IPS DF 6.9 (cell line): ENCODE results near the gene STOX1.
A peak's percentile ranks its signal among the peaks of the same experiment; 100 is the strongest.

Experiments used
- DNase-seq: peaks from one replicate; pipeline ENCODE4 v3.0.0-alpha.2; 2013; ENCODE audit warnings: low read depth, low spot score
- H3K27ac ChIP-seq: one replicate; pipeline ENCODE4 v1.5.1; 2013; ENCODE audit warnings: low read length, control low read depth
- H3K27me3 ChIP-seq: 2 replicates; pipeline ENCODE4 v1.6.1; 2013; ENCODE audit warnings: mild to moderate bottlenecking, low read length; ENCODE audit not compliant: control insufficient read depth, insufficient read depth
- H3K36me3 ChIP-seq: 2 replicates; pipeline ENCODE4 v1.6.1; 2013; ENCODE audit warnings: low read length; ENCODE audit not compliant: control insufficient read depth, insufficient read depth
- H3K4me1 ChIP-seq: 2 replicates; pipeline ENCODE4 v1.6.1; 2013; ENCODE audit warnings: low read length; ENCODE audit not compliant: control insufficient read depth, insufficient read depth
- H3K4me3 ChIP-seq: 2 replicates; pipeline ENCODE4 v1.5.1; 2013; ENCODE audit warnings: mild to moderate bottlenecking, low read length
- H3K9me3 ChIP-seq: 2 replicates; pipeline ENCODE4 v1.6.1; 2013; ENCODE audit warnings: low read length, inconsistent platforms; ENCODE audit not compliant: control insufficient read depth, insufficient read depth
- WGBS: extraction: QIAGEN DNeasy Blood & Tissue Kit; methylation state at CpG from one replicate; pipeline ENCODE4 v1.1.7; 2013; ENCODE audit warnings: mixed read lengths, missing lambda C conversion rate; ENCODE audit not compliant: insufficient read length, insufficient coverage; 5-methylcytosine and 5-hydroxymethylcytosine counted together

The STOX1 gene, protein sequence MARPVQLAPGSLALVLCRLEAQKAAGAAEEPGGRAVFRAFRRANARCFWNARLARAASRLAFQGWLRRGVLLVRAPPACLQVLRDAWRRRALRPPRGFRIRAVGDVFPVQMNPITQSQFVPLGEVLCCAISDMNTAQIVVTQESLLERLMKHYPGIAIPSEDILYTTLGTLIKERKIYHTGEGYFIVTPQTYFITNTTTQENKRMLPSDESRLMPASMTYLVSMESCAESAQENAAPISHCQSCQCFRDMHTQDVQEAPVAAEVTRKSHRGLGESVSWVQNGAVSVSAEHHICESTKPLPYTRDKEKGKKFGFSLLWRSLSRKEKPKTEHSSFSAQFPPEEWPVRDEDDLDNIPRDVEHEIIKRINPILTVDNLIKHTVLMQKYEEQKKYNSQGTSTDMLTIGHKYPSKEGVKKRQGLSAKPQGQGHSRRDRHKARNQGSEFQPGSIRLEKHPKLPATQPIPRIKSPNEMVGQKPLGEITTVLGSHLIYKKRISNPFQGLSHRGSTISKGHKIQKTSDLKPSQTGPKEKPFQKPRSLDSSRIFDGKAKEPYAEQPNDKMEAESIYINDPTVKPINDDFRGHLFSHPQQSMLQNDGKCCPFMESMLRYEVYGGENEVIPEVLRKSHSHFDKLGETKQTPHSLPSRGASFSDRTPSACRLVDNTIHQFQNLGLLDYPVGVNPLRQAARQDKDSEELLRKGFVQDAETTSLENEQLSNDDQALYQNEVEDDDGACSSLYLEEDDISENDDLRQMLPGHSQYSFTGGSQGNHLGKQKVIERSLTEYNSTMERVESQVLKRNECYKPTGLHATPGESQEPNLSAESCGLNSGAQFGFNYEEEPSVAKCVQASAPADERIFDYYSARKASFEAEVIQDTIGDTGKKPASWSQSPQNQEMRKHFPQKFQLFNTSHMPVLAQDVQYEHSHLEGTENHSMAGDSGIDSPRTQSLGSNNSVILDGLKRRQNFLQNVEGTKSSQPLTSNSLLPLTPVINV

DNA sequence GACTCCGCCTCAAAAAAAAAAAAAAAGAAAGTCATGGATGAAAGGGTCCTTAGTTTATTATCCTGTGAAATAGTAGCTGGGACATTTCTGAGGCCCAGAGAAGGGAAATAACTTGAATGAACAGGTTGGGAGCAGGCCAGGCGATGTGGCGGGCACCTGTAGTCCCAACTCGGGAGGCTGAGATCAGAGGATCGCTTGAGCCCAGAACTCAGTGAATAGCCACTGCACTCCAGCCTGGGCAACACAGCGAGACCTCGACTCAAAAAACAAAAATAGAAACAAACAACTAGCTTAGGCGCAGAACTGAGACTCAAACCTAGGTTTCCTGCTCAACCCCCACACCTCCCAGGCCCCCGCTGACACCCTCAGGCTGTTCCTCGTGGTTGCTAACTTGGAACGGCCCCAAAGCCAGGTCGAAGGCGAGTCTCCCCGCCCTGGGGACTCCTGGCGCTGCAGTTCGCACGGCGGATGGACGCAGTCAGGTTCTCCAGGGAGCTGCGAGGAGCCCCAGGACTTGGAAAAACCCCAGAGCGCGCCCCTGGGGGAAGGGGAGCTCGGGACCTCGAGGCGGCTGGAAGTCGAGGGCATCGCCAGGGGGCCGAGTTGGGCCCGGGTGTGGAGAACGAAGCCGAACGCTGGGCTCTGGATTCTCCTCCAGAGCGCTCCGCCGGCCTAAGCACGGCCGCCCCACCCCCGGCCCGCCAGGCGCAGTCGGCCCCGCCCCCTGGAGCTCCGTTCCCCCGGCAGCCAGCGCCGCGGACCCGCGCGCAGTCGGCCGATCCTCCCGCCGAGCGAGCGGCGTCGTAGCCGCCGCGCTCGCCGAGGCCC, at the start of gene STOX1:
TSS of gene STOX1 (plus strand) at position 768 of the 828 bp plus-strand sequence. CDS start 93 bp downstream, outside the sequence.
- Histone ChIP-seq H3K27me3 (0 out of 2 replicates have a peak, but pooled peaks cover 3% of the 10 kb centered on the region), H3K4me3 (peak within 1 kb of the TSS; percentile 49; the same call in 1 of the 2 replicates), H3K27ac (no peak within 1 kb of the TSS), H3K9me3 (no peaks in the 10 kb centered on the region), H3K4me1 (no peaks in the 10 kb centered on the region), H3K36me3 (no peaks in the 10 kb centered on the region)
- DNase-seq = peak; percentile 29
- no CpG with 5 or more reads among the region's 63 CpGs for WGBS

DNA sequence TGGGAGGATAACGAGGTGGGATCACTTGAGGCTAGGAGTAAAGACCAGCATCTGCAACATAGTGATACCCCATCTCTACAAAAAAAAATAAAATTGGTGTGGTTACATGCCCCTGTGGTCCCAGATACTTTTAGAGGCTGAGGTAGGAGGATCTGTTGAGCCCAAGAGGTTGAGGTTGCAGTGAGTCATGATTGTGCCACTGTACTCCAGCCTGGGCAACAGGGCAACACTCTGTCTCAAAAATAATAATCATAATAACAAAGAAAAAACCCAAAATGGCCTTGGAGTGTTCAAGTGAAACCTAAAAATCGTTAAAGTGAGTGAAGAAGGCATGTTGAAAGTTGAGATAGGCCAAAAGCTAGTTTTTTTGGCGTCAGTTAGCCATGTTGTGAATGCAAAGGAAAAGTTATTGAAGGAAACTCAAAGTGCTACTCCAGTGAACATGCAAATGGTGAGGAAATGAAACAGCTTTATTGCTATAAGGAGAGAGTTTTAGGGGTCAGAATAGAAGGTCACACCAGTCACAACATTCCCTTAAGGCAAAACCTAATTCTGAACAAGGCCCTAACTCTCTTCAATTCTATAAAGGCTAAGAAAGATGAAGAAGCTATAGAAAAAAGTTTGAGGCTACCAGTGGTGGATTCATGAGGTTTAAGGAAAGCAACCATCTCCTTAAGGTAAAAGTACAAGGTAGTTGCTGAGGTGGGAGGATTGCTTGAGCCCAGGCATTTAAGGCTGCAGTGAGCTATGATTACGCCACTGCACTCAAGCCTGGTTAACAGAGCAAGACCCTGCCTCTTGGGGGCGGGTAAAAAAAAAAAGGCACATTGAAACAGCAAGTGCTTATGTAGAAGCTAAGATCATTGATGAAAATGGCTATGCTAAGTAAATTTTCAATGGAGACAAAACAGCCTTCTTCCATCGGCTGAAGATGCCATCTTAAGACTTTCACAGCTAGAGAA, 45.4 kb upstream of the STOX1 start:
- peaks cover 3% of the 10 kb centered on the region; the same call in 1 of the 2 replicates for H3K36me3 ChIP-seq
- no peaks in the 10 kb centered on the region for H3K9me3 ChIP-seq
- DNase-seq = no peak
- no peak overlapping the region for H3K27ac ChIP-seq
- H3K4me3 ChIP-seq = no peak overlapping the region
- WGBS = no CpG with 5 or more reads among the region's 6 CpGs
- H3K4me1 ChIP-seq = no peaks in the 10 kb centered on the region
- H3K27me3 ChIP-seq = no peaks in the 10 kb centered on the region

DNA sequence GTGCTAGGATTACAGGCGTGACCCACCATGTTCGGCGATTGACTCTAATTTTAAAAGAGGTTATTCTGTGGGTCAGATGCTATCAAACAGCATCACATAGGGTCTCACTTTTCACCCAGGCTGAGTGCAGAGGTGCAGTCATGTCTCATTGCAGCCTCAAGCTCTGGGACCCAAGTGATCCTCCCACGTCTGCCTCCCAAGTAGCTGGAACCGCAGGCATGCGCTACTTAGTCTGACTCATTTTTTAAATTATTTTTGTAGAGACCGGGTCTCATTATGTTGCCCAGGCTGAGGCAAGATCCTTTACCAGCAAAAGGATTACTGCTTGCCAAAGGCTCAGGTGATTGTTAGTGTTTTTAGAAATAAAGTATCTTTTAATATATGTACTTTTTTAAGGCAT, 42.9 kb upstream of the STOX1 start:
- H3K27me3 ChIP-seq = no peaks in the 10 kb centered on the region
- H3K4me1 ChIP-seq = no peaks in the 10 kb centered on the region
- peaks cover 9% of the 10 kb centered on the region; the same call in 1 of the 2 replicates for H3K36me3 ChIP-seq
- DNase-seq = no peak
- WGBS = no CpG with 5 or more reads among the region's 7 CpGs
- H3K4me3 ChIP-seq = no peak overlapping the region
- no peaks in the 10 kb centered on the region for H3K9me3 ChIP-seq
- H3K27ac ChIP-seq = no peak overlapping the region

DNA sequence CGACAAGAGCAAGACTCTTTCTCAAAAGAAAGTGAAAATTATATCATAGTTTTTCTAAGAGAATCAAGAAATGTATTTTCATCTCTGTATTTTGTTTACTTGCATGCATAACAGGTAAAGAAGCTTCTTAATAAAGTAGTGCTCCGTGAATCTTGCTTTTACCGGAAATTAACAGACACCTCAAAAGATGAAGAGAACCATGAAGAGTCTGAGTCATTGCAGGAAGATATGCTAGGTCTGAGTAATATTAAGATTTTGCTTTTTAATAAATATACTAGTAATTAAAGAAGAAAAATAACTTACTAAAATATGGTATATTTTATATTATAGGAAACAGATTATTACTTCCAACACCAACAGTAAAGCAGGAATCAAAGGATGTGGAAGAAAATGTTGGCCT, 39.5 kb upstream of the STOX1 start:
- H3K4me1 ChIP-seq = no peaks in the 10 kb centered on the region
- DNase-seq = no peak
- WGBS = no CpG with 5 or more reads among the region's 3 CpGs

DNA sequence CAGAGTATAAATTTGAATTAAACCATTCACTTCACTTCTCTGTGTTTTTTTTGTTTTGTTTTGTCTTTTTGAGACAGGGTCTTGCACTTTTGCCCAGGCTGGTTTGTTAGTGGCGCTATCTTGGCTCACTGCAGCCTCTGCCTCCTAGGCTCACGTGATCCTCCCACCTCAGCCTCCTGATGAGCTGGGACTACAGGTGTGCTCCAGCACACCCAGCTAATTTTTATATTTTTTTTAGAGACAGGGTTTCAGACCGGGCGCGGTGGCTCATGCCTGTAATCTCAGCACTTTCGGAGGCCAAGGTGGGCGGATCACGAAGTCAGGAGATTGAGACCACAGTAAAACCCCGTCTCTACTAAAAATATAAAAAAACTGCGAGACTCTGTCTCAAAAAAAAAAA, 36.9 kb upstream of the STOX1 start:
- H3K27me3 ChIP-seq = no peaks in the 10 kb centered on the region
- no CpG with 5 or more reads among the region's 10 CpGs for WGBS
- H3K9me3 ChIP-seq = no peaks in the 10 kb centered on the region
- no peak for DNase-seq
- H3K27ac ChIP-seq = no peak overlapping the region
- no peak overlapping the region for H3K4me3 ChIP-seq
- H3K4me1 ChIP-seq = no peaks in the 10 kb centered on the region
- H3K36me3 ChIP-seq = peaks cover 11% of the 10 kb centered on the region; the same call in 1 of the 2 replicates

More for the DNA sequence above, 39.5 kb upstream of the STOX1 start:
- no peak overlapping the region for H3K4me3 ChIP-seq
- no peaks in the 10 kb centered on the region for H3K9me3 ChIP-seq
- no peak overlapping the region for H3K27ac ChIP-seq
- H3K27me3 ChIP-seq = no peaks in the 10 kb centered on the region
- peaks cover 14% of the 10 kb centered on the region; the same call in 1 of the 2 replicates for H3K36me3 ChIP-seq

DNA sequence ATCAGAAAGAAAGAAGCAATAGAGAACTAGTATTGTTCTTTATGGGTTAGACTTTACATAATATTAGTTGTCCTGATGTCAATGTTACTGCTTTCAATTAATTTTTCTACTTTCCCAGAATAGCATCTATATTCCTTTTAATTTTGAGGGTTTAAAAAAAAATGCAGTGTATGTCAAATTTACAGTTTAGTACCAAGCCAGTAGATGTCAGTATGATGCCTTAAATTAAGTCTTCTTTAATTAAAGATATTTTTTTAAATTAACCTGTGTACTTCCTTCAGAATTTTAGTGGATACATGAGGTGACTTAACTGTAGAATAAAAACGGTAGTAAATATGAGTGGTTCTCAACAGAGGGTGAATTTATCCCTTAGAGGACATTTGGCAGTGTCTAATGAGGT, 35.2 kb upstream of the STOX1 start:
- Histone ChIP-seq H3K4me3 (no peak overlapping the region), H3K36me3 (peaks cover 13% of the 10 kb centered on the region), H3K4me1 (no peaks in the 10 kb centered on the region), H3K27me3 (no peaks in the 10 kb centered on the region), H3K27ac (no peak overlapping the region), H3K9me3 (no peaks in the 10 kb centered on the region)
- WGBS = no CpG with 5 or more reads among the region's 1 CpG
- no peak for DNase-seq

DNA sequence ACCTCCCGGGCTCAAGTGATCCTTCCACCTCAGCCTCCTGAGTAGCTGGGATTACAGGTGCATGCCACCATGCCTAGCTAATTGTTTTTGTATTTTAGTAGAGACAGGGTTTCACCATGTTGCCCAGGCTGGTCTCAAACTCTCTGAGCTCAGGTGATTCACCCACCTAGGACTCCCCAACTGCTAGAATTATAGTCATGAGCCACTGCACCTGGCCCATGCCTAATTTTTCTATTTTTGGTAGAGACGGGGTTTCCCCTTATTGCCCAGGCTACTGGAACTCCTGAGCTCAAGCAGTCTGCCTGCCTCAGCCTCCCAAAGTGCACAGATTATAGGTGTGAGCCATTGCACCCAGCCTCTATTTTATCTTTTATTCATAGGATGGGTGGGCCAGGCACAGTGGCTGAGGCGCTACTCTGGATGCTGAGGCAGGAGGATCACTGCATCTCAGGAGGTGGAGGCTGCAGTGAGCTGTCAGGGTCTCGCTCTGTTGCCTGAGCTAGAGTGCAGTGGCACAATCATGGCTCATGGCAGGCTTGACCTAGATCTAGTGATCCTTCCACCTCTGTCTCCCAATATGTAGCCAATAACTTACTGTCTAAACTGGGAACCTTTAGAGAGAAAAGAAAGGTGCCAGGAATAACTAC, 31.3 kb upstream of the STOX1 start:
- H3K36me3 ChIP-seq = peaks cover 2% of the 10 kb centered on the region
- no peak overlapping the region for H3K4me3 ChIP-seq
- H3K27me3 ChIP-seq = no peaks in the 10 kb centered on the region
- H3K4me1 ChIP-seq = no peaks in the 10 kb centered on the region
- no peak for DNase-seq
- H3K27ac ChIP-seq = no peak overlapping the region
- no peaks in the 10 kb centered on the region for H3K9me3 ChIP-seq
- WGBS = no CpG with 5 or more reads among the region's 4 CpGs

DNA sequence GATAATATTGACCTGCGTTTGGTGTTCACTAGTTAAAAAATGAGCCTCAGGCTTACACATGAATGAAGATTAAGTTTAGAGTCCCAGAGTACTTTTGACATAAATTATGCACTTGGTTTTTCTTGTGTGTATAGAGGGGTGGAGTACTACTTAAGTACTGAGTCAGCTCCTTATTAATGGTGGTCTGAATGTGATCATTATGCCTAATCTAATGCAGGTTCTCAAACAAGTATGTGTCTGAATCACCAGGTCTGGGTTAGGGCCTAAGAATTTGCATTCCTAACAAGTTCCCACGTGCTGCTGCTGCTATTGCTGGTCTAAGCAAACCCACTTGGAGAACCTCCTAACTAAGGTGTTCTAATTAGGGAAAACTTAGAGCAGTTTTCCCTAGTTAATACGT, 30.7 kb upstream of the STOX1 start:
- Histone ChIP-seq H3K9me3 (no peaks in the 10 kb centered on the region), H3K4me3 (no peak overlapping the region), H3K4me1 (no peaks in the 10 kb centered on the region), H3K27me3 (no peaks in the 10 kb centered on the region), H3K36me3 (peaks cover 2% of the 10 kb centered on the region), H3K27ac (no peak overlapping the region)
- no peak for DNase-seq
- WGBS = no CpG with 5 or more reads among the region's 3 CpGs

DNA sequence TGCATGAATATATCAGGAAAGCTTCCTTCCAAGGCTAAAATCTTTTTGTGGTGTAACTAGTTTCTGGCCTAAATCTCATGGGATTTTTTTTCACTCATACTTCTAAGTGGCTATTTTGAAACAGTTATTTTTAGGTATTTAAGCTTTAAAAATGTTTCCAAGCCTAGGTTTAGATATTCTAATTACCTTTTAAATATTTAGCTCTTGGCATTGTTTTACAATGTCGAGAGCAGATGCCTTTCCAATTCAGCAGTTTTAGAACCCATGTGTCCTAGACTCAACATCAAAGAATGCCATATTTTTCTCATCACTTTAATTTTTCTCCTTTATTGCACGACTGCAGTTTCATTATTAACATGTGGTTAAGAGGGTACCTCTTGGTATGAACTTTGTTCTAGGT, 27.1 kb upstream of the STOX1 start:
- Histone ChIP-seq H3K4me3 (no peak overlapping the region), H3K27me3 (no peaks in the 10 kb centered on the region), H3K27ac (no peak overlapping the region), H3K4me1 (no peaks in the 10 kb centered on the region), H3K9me3 (no peaks in the 10 kb centered on the region), H3K36me3 (peaks cover 2% of the 10 kb centered on the region; the same call in 1 of the 2 replicates)
- DNase-seq = no peak
- no CpG with 5 or more reads among the region's 2 CpGs for WGBS
